ENCODE measurements around the gene HSPA1B.

Gene HSPA1B

GRCh38 chr6:31780507-31781243 lies 46.9 kb upstream of the HSPA1B start (continued):
- TF ChIP-seq HIC1 (tag by site-specific recombination; IDR thresholded peaks at IDR 0.05) (0 out of 2 replicates have a peak, but pooled peaks have one; percentile 16), ZNF292 (tag by site-specific recombination; IDR thresholded peaks at IDR 0.05; ENCODE audit: borderline replicate concordance, low read depth) (no peak), ZNF610 (tag by site-specific recombination; IDR thresholded peaks at IDR 0.05; ENCODE audit: borderline replicate concordance) (no peak), ZNF488 (tag by site-specific recombination; IDR thresholded peaks at IDR 0.05) (no peak), HOXC10 (CRISPR knock-in tag; IDR thresholded peaks at IDR 0.05) (no peak), HOXA7 (CRISPR knock-in tag; IDR thresholded peaks at IDR 0.05; ENCODE audit: borderline replicate concordance) (no peak), EGR2 (tag by site-specific recombination; IDR thresholded peaks at IDR 0.05; ENCODE audit: low read depth) (peak; percentile 28; the same call in 1 of the 2 replicates), ZNF600 (tag by site-specific recombination; IDR thresholded peaks at IDR 0.05) (peak; percentile 57)

- Histone ChIP-seq H3K4me3 (ENCODE audit: low read depth, low read length) (no peak overlapping the region), H3K9me3 (ENCODE audit: control insufficient read depth, insufficient read depth, low read depth, low read length) (no peaks in the 10 kb centered on the region), H3K27ac (ENCODE audit: extremely low read depth, low read depth, low read length) (no peak overlapping the region), H3K4me1 (ENCODE audit: control insufficient read depth, insufficient read depth, low read length) (peaks cover 4% of the 10 kb centered on the region), H3K36me3 (ENCODE audit: control insufficient read depth in 2 of 2, insufficient read depth in 1 of 2, low read length in 2 of 2) (peaks cover 9 to 76% of the 10 kb centered on the region in 2 experiments; a peak in 2 of 3 replicates)
- ChIA-PET CTCF (interaction anchor here (1.0 to 7.5 kb wide), 4 partner anchors 9 to 18 kb away, joined by 3 to 50 read pairs (median 16); partner anchors contain the start of gene SAPCD1), POLR2A (interaction anchor here (0.6 to 2.4 kb wide), 3 partner anchors 34 to 55 kb away, joined by 3 to 17 read pairs (median 8); partner anchors contain the start of genes HSPA1A, HSPA1B and HSPA1L)
- TF ChIP-seq ZNF510 (tag by site-specific recombination; IDR thresholded peaks at IDR 0.05; ENCODE audit: insufficient replicate concordance) (no peak), KLF10 (tag by site-specific recombination; IDR thresholded peaks at IDR 0.05) (peak; percentile 51; the same call in 1 of the 2 replicates), ZNF488 (tag by site-specific recombination; IDR thresholded peaks at IDR 0.05) (no peak), PBX3 (CRISPR knock-in tag; IDR thresholded peaks at IDR 0.05) (no peak), ATF2 (tag by site-specific recombination; IDR thresholded peaks at IDR 0.05; ENCODE audit: low read depth) (no peak), ZNF24 (tag by site-specific recombination; IDR thresholded peaks at IDR 0.05) (no peak), ZNF239 (tag by site-specific recombination; IDR thresholded peaks at IDR 0.05) (no peak), ZBTB11 (tag by site-specific recombination; conservative IDR thresholded peaks at IDR 0.05; ENCODE audit: low read depth) (no peak), GLI4 (tag by site-specific recombination; IDR thresholded peaks at IDR 0.05) (no peak), ZNF76 (tag by site-specific recombination; IDR thresholded peaks at IDR 0.05; ENCODE audit: borderline replicate concordance, low read depth) (no peak), SP7 (tag by site-specific recombination; IDR thresholded peaks at IDR 0.05) (no peak), ZNF792 (tag by site-specific recombination; IDR thresholded peaks at IDR 0.05) (no peak), ZIC2 (tag by site-specific recombination; IDR thresholded peaks at IDR 0.05) (peak; percentile 59), KLF16 (tag by site-specific recombination; IDR thresholded peaks at IDR 0.05) (no peak), ZFP37 (tag by site-specific recombination; IDR thresholded peaks at IDR 0.05) (no peak)
Measured at GRCh38 chr6:31781244-31782125, 46.1 kb upstream of the HSPA1B start.
